ENCODE results near the gene GALNT2. TPM values are rescaled to one million over a fixed set of nuclear protein-coding genes. Genes with fewer than 3 reads are reported as not detected.

Gene GALNT2
- total RNA-seq, 1 experiment from 2014 or later: 152 TPM

DNA sequence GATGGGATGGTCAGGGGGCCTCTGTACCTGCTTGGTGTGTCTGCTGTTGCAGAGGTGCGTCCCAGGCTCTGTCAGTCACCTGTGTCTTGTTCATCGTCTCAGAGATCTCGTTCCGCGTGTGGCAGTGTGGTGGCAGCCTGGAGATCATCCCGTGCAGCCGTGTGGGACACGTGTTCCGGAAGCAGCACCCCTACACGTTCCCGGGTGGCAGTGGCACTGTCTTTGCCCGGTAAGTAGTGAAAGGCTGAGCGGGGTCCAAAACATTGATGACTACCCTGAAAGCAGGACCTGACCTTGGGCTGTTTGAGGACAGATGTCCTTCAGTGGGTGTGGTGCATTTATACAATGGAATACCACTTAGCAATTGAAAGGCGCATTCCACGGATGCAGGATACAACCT is 188.1 kb downstream of the GALNT2 start:
- Histone ChIP-seq H3K36me3 (ENCODE audit: control insufficient read depth, insufficient read depth, low read length) (no peaks in the 10 kb centered on the region; the same call in 1 of the 2 replicates), H3K4me1 (ENCODE audit: control insufficient read depth, insufficient read depth, low read length) (no peaks in the 10 kb centered on the region), H3K4me3 (ENCODE audit: low read depth in 2 of 2, low read length in 2 of 2) (no peak overlapping the region), H3K27me3 (ENCODE audit: control insufficient read depth, insufficient read depth, low read length) (no peaks in the 10 kb centered on the region), H3K9me3 (ENCODE audit: control insufficient read depth, insufficient read depth, low read depth, low read length) (no peaks in the 10 kb centered on the region), H3K27ac (ENCODE audit: low read length) (no peak overlapping the region)
- ATAC-seq (no peak), DNase-seq (ENCODE audit: low read depth, low spot score) (no peak)
- in situ Hi-C loops (cut with HindIII; ENCODE audit: low pct_unique_long_range_greater_than_20kb, low sequenced_read_pairs) (no loop called here), intact Hi-C loops (cut with micrococcal nuclease; ENCODE audit: unreplicated experiment) (no loop called here)
- TF ChIP-seq POLR2AphosphoS5 (IDR thresholded peaks at IDR 0.05; ENCODE audit: low read depth, low read length) (no peak), TCF7L2 (IDR thresholded peaks at IDR 0.05; ENCODE audit: low read depth, low read length) (no peak), SIN3A (IDR thresholded peaks at IDR 0.05; ENCODE audit: borderline replicate concordance, insufficient read depth, low read depth, low read length) (no peak)
- TF ChIP-seq, protein P1, sequence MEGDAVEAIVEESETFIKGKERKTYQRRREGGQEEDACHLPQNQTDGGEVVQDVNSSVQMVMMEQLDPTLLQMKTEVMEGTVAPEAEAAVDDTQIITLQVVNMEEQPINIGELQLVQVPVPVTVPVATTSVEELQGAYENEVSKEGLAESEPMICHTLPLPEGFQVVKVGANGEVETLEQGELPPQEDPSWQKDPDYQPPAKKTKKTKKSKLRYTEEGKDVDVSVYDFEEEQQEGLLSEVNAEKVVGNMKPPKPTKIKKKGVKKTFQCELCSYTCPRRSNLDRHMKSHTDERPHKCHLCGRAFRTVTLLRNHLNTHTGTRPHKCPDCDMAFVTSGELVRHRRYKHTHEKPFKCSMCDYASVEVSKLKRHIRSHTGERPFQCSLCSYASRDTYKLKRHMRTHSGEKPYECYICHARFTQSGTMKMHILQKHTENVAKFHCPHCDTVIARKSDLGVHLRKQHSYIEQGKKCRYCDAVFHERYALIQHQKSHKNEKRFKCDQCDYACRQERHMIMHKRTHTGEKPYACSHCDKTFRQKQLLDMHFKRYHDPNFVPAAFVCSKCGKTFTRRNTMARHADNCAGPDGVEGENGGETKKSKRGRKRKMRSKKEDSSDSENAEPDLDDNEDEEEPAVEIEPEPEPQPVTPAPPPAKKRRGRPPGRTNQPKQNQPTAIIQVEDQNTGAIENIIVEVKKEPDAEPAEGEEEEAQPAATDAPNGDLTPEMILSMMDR (IDR thresholded peaks at IDR 0.05): no peak
- TF ChIP-seq, protein P2, sequence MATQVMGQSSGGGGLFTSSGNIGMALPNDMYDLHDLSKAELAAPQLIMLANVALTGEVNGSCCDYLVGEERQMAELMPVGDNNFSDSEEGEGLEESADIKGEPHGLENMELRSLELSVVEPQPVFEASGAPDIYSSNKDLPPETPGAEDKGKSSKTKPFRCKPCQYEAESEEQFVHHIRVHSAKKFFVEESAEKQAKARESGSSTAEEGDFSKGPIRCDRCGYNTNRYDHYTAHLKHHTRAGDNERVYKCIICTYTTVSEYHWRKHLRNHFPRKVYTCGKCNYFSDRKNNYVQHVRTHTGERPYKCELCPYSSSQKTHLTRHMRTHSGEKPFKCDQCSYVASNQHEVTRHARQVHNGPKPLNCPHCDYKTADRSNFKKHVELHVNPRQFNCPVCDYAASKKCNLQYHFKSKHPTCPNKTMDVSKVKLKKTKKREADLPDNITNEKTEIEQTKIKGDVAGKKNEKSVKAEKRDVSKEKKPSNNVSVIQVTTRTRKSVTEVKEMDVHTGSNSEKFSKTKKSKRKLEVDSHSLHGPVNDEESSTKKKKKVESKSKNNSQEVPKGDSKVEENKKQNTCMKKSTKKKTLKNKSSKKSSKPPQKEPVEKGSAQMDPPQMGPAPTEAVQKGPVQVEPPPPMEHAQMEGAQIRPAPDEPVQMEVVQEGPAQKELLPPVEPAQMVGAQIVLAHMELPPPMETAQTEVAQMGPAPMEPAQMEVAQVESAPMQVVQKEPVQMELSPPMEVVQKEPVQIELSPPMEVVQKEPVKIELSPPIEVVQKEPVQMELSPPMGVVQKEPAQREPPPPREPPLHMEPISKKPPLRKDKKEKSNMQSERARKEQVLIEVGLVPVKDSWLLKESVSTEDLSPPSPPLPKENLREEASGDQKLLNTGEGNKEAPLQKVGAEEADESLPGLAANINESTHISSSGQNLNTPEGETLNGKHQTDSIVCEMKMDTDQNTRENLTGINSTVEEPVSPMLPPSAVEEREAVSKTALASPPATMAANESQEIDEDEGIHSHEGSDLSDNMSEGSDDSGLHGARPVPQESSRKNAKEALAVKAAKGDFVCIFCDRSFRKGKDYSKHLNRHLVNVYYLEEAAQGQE (IDR thresholded peaks at IDR 0.05; ENCODE audit: insufficient read depth in 1 of 2, low read depth in 2 of 2, low read length in 1 of 2): no peak
- no TSS peak for BruUV-seq (replicated peaks)
- ChIA-PET POLR2A (no interaction called here), CTCF (no interaction called here)

DNA sequence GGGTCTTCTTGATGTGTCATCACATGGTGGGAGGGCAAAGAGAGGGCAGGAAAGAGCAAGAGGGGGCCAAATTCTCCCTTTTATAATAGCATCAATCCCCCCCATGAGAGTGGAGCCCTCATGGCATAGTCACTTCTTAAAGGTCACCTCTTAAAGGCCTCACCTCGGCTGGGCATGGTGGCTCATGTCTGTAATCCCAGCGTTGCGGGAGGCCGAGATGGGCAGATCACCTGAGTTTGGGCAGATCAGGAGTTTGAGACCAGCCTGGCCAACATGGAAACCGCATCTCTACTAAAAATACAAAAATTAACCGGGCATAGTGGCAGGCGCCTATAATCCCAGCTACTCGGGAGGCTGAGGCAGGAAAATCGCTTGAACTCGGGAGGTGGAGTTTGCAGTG is 189.0 kb downstream of the GALNT2 start:
- DNase-seq (ENCODE audit: low read depth, low spot score): no peak
- Histone ChIP-seq H3K27ac (ENCODE audit: low read length) (no peak overlapping the region), H3K9me3 (ENCODE audit: control insufficient read depth, insufficient read depth, low read depth, low read length) (no peaks in the 10 kb centered on the region), H3K4me1 (ENCODE audit: control insufficient read depth, insufficient read depth, low read length) (no peaks in the 10 kb centered on the region), H3K4me3 (ENCODE audit: low read depth in 2 of 2, low read length in 2 of 2) (no peak overlapping the region), H3K27me3 (ENCODE audit: control insufficient read depth, insufficient read depth, low read length) (no peaks in the 10 kb centered on the region), H3K36me3 (ENCODE audit: control insufficient read depth, insufficient read depth, low read length) (no peaks in the 10 kb centered on the region; the same call in 1 of the 2 replicates)
- intact Hi-C loops (cut with micrococcal nuclease; ENCODE audit: unreplicated experiment): no loop called here
- in situ Hi-C loops (cut with HindIII; ENCODE audit: low pct_unique_long_range_greater_than_20kb, low sequenced_read_pairs): no loop called here
- CTCF ChIA-PET: no interaction called here
- no peak for ATAC-seq
- no peak for TF ChIP-seq SIN3A (IDR thresholded peaks at IDR 0.05; ENCODE audit: borderline replicate concordance, insufficient read depth, low read depth, low read length)
- no TSS peak for BruUV-seq (replicated peaks)
- POLR2A ChIA-PET: no interaction called here

DNA sequence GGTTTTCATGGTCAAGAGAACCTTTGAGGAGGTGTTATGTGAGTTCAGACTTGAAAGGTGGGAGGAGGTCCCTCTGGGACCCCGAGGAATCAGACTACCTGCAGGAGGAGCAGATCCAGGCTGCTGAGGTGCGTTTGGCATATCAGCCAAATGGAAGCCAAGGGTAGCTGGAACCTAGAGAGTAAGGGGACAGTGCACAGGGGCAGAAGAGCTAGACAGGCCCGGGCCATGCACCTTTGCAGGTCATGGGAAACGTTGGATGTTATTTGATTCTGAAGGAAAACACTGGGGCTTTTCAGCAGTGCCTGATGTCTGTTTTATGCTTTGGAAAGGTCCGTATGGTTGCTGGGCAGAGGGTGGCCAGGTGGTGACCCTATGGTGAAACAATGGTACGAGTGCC is 189.9 kb downstream of the GALNT2 start:
- no peaks in the 10 kb centered on the region for H3K9me3 ChIP-seq (ENCODE audit: control insufficient read depth, insufficient read depth, low read depth, low read length)
- ChIA-PET POLR2A (no interaction called here), CTCF (no interaction called here)
- H3K4me1 ChIP-seq (ENCODE audit: control insufficient read depth, insufficient read depth, low read length): no peaks in the 10 kb centered on the region
- DNase-seq (ENCODE audit: low read depth, low spot score) (no peak), ATAC-seq (no peak)
- in situ Hi-C loops (cut with HindIII; ENCODE audit: low pct_unique_long_range_greater_than_20kb, low sequenced_read_pairs): no loop called here
- BruUV-seq (replicated peaks): no TSS peak
- H3K27ac ChIP-seq (ENCODE audit: low read length): no peak overlapping the region
- no peaks in the 10 kb centered on the region for H3K27me3 ChIP-seq (ENCODE audit: control insufficient read depth, insufficient read depth, low read length)
- intact Hi-C loops (cut with micrococcal nuclease; ENCODE audit: unreplicated experiment): no loop called here
- no peak for TF ChIP-seq POLR2AphosphoS5 (IDR thresholded peaks at IDR 0.05; ENCODE audit: low read depth, low read length)
- no peak for TF ChIP-seq TCF7L2 (IDR thresholded peaks at IDR 0.05; ENCODE audit: low read depth, low read length)
- TF ChIP-seq, protein P1 (IDR thresholded peaks at IDR 0.05): no peak
- H3K36me3 ChIP-seq (ENCODE audit: control insufficient read depth, insufficient read depth, low read length): no peaks in the 10 kb centered on the region; the same call in 1 of the 2 replicates
- H3K4me3 ChIP-seq (ENCODE audit: low read depth in 2 of 2, low read length in 2 of 2): no peak overlapping the region
